K562 (cell line): ENCODE data around the gene MYPN. TPM values are rescaled to one million over a fixed set of nuclear protein-coding genes. Genes with fewer than 3 reads are reported as not detected.
A peak's percentile ranks its signal among the peaks of the same experiment; 100 is the strongest.

ENCODE experiments used
- FIP1L1 ChIP-seq: fragments of 200-400 bp; formaldehyde crosslinking; IDR thresholded peaks from 2 replicates; pipeline ENCODE4 v1.6.1; 2018; ENCODE audit warnings: mild to moderate bottlenecking, low read depth, low read length; ENCODE audit not compliant: poor library complexity, severe bottlenecking
- JUNB ChIP-seq: fragments of 450-650 bp; formaldehyde crosslinking; conservative IDR thresholded peaks from 2 replicates; pipeline ENCODE4 v1.4.0; 2020; ENCODE audit warnings: mild to moderate bottlenecking
- PHB ChIP-seq: fragments of 250-450 bp; sonication (Bioruptor Pico); IDR thresholded peaks from 2 replicates; pipeline ENCODE4 v1.5.0; 2021
- PHF20 ChIP-seq: fragments of 450-650 bp; IDR thresholded peaks from 2 replicates; pipeline ENCODE4 v1.6.1; 2018; ENCODE audit not compliant: partially characterized antibody
- POU5F1 ChIP-seq: fragments of 150-350 bp; IDR thresholded peaks from 2 replicates; pipeline ENCODE4 v1.6.1; 2014; ENCODE audit warnings: borderline replicate concordance, low read length, low read depth, mild to moderate bottlenecking; ENCODE audit not compliant: partially characterized antibody
- SREBF2 ChIP-seq: sonication (generic); formaldehyde crosslinking; IDR thresholded peaks from 2 replicates; pipeline ENCODE4 v1.4.0; 2020; ENCODE audit warnings: mild to moderate bottlenecking, missing genetic modification reagents
- STAT5A ChIP-seq: IDR thresholded peaks from 2 replicates; pipeline ENCODE4 v1.6.1; 2012; ENCODE audit warnings: low read length, inconsistent platforms, borderline replicate concordance
- TEAD2 ChIP-seq: fragments of 450-650 bp; IDR thresholded peaks from 2 replicates; pipeline ENCODE4 v1.6.1; 2016; ENCODE audit warnings: missing genetic modification characterization, control low read depth, missing compliant biosample characterization
- TRIM25 ChIP-seq: fragments of 450-650 bp; IDR thresholded peaks from 2 replicates; pipeline ENCODE4 v1.7.0; 2016; ENCODE audit warnings: borderline replicate concordance
- polyA plus RNA-seq, 8 experiments: library from polyadenylated mRNA; depleted of rRNA in 4 of 8; stranded (reverse) in 5 of 8; unstranded in 3 of 8; fragments of >200 nt; fragmentation: Nextera tagmentation in 2 of 8; fragmentation: Illumina TruSeq in 1 of 8; extraction: Ambion mirVana in 2 of 8; extraction: Trizol in 1 of 8; gene quantifications; 2 replicates each; pipeline versions ENCODE4 v1.2.1 to v1.2.3, GENCODE V29; 2011 to 2014; ENCODE audit warnings: inconsistent platforms in 1 of 8, missing spikeins in 1 of 8
- total RNA-seq, 7 experiments: library from RNA; depleted of rRNA in 6 of 7; stranded (reverse); fragments of >200 nt in 6 of 7; fragmentation: Illumina TruSeq in 2 of 7; extraction: Trizol in 2 of 7; gene quantifications; 2 replicates each; pipeline versions ENCODE4 v1.2.1 to v1.2.3, GENCODE V29; 2011 to 2021; ENCODE audit warnings: low replicate concordance in 1 of 7
- TF ChIP-seq, protein P1 (sequence below): fragments of 450-650 bp; IDR thresholded peaks from 2 replicates; pipeline ENCODE4 v1.6.1; 2016; ENCODE audit warnings: mild to moderate bottlenecking, moderate library complexity
- TF ChIP-seq, protein P2 (sequence below): sonication (generic); formaldehyde crosslinking; IDR thresholded peaks from 2 replicates; pipeline ENCODE4 v1.8.1; 2023; ENCODE audit warnings: mild to moderate bottlenecking, missing genetic modification reagents, moderate library complexity
- TF ChIP-seq, protein P3 (sequence below): sonication (generic); formaldehyde crosslinking; IDR thresholded peaks from 2 replicates; pipeline ENCODE4 v1.8.0; 2022; ENCODE audit warnings: missing genetic modification reagents, mild to moderate bottlenecking, borderline replicate concordance

MYPN gene
- total and polyA plus RNA-seq, 9 of the 15 experiments (the other 6 are each of a cell fraction or from before 2014, with no cell fraction given) = not detected

DNA sequence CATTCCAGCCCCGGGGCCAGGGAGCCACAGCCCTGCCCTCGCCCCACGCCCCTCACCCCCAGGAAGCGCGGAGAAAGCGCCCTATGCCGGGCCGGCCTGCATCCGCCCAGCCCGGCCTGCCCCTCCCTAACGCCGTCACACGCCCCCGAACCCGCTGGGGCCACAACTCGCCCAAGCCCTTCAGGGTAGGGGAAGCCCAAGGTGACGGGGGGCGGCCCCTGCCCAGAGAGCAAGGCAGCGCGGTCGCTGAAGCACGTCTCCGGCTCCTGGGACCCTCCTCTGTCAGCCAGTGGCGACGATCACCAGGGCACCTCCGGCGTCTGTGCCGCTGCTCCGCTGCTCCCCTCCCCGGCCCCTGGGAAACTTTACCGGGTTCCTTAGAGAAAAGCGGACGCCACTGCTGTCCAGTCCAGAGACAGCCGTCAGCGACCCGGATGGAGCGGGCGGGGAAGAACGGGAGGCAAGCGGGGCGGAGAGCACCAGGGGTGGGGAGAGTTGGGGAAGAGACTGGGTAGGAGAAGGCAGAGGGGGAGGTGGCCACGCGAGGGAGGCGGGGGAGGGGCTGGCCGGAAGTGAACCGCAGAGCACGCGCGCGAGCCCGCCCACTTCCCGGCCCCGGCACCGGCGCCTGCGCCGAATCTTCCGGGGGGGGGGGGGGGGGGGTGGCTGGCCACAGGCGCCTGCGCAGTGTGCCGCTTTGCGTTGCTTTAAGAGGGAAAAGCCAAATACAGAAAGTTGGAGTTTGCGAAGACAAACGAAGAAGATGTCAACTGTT, 34.3 kb upstream of the MYPN start, which contains the start of gene HERC4 (continued):
- TF ChIP-seq, protein P1, sequence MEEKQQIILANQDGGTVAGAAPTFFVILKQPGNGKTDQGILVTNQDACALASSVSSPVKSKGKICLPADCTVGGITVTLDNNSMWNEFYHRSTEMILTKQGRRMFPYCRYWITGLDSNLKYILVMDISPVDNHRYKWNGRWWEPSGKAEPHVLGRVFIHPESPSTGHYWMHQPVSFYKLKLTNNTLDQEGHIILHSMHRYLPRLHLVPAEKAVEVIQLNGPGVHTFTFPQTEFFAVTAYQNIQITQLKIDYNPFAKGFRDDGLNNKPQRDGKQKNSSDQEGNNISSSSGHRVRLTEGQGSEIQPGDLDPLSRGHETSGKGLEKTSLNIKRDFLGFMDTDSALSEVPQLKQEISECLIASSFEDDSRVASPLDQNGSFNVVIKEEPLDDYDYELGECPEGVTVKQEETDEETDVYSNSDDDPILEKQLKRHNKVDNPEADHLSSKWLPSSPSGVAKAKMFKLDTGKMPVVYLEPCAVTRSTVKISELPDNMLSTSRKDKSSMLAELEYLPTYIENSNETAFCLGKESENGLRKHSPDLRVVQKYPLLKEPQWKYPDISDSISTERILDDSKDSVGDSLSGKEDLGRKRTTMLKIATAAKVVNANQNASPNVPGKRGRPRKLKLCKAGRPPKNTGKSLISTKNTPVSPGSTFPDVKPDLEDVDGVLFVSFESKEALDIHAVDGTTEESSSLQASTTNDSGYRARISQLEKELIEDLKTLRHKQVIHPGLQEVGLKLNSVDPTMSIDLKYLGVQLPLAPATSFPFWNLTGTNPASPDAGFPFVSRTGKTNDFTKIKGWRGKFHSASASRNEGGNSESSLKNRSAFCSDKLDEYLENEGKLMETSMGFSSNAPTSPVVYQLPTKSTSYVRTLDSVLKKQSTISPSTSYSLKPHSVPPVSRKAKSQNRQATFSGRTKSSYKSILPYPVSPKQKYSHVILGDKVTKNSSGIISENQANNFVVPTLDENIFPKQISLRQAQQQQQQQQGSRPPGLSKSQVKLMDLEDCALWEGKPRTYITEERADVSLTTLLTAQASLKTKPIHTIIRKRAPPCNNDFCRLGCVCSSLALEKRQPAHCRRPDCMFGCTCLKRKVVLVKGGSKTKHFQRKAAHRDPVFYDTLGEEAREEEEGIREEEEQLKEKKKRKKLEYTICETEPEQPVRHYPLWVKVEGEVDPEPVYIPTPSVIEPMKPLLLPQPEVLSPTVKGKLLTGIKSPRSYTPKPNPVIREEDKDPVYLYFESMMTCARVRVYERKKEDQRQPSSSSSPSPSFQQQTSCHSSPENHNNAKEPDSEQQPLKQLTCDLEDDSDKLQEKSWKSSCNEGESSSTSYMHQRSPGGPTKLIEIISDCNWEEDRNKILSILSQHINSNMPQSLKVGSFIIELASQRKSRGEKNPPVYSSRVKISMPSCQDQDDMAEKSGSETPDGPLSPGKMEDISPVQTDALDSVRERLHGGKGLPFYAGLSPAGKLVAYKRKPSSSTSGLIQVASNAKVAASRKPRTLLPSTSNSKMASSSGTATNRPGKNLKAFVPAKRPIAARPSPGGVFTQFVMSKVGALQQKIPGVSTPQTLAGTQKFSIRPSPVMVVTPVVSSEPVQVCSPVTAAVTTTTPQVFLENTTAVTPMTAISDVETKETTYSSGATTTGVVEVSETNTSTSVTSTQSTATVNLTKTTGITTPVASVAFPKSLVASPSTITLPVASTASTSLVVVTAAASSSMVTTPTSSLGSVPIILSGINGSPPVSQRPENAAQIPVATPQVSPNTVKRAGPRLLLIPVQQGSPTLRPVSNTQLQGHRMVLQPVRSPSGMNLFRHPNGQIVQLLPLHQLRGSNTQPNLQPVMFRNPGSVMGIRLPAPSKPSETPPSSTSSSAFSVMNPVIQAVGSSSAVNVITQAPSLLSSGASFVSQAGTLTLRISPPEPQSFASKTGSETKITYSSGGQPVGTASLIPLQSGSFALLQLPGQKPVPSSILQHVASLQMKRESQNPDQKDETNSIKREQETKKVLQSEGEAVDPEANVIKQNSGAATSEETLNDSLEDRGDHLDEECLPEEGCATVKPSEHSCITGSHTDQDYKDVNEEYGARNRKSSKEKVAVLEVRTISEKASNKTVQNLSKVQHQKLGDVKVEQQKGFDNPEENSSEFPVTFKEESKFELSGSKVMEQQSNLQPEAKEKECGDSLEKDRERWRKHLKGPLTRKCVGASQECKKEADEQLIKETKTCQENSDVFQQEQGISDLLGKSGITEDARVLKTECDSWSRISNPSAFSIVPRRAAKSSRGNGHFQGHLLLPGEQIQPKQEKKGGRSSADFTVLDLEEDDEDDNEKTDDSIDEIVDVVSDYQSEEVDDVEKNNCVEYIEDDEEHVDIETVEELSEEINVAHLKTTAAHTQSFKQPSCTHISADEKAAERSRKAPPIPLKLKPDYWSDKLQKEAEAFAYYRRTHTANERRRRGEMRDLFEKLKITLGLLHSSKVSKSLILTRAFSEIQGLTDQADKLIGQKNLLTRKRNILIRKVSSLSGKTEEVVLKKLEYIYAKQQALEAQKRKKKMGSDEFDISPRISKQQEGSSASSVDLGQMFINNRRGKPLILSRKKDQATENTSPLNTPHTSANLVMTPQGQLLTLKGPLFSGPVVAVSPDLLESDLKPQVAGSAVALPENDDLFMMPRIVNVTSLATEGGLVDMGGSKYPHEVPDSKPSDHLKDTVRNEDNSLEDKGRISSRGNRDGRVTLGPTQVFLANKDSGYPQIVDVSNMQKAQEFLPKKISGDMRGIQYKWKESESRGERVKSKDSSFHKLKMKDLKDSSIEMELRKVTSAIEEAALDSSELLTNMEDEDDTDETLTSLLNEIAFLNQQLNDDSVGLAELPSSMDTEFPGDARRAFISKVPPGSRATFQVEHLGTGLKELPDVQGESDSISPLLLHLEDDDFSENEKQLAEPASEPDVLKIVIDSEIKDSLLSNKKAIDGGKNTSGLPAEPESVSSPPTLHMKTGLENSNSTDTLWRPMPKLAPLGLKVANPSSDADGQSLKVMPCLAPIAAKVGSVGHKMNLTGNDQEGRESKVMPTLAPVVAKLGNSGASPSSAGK = no peak
- TF ChIP-seq PHF20 (peak; percentile 33), TRIM25 (no peak), STAT5A (no peak), TEAD2 (no peak), SREBF2 (no peak), JUNB (no peak), FIP1L1 (peak; percentile 92), POU5F1 (no peak), PHB (CRISPR knock-in tag) (no peak)
- TF ChIP-seq, protein P2, sequence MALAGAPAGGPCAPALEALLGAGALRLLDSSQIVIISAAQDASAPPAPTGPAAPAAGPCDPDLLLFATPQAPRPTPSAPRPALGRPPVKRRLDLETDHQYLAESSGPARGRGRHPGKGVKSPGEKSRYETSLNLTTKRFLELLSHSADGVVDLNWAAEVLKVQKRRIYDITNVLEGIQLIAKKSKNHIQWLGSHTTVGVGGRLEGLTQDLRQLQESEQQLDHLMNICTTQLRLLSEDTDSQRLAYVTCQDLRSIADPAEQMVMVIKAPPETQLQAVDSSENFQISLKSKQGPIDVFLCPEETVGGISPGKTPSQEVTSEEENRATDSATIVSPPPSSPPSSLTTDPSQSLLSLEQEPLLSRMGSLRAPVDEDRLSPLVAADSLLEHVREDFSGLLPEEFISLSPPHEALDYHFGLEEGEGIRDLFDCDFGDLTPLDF (CRISPR knock-in tag) = no peak
- TF ChIP-seq, protein P3, sequence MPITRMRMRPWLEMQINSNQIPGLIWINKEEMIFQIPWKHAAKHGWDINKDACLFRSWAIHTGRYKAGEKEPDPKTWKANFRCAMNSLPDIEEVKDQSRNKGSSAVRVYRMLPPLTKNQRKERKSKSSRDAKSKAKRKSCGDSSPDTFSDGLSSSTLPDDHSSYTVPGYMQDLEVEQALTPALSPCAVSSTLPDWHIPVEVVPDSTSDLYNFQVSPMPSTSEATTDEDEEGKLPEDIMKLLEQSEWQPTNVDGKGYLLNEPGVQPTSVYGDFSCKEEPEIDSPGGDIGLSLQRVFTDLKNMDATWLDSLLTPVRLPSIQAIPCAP (CRISPR knock-in tag) = no peak
